ENCODE data around the gene AP1M1. TPM values are rescaled to one million over a fixed set of nuclear protein-coding genes. Genes with fewer than 3 reads are reported as not detected.
A peak's percentile ranks its signal among the peaks of the same experiment; 100 is the strongest.

The AP1M1 gene
- total and polyA plus RNA-seq, 9 donors: 33.2 to 56.0 (median 47.5) TPM

GRCh38 chr19:16229322-16229641, 31.6 kb downstream of the AP1M1 start:
- 90% methylated on average over 9 of the region's 9 CpGs for WGBS (ENCODE audit: insufficient coverage)
- H3K4me1 ChIP-seq (ENCODE audit: control insufficient read depth, insufficient read depth, low read length): no peaks in the 10 kb centered on the region
- H3K27me3 ChIP-seq (ENCODE audit: control insufficient read depth, insufficient read depth, low read length): no peaks in the 10 kb centered on the region
- DNase-seq: no peak
- no peak overlapping the region for H3K4me3 ChIP-seq (ENCODE audit: low read length)
- H3K9me3 ChIP-seq (replicated peaks; ENCODE audit: control insufficient read depth, low read depth, low read length): no peaks in the 10 kb centered on the region
- no peak overlapping the region for H3K27ac ChIP-seq (ENCODE audit: low read length)
- peaks cover 87% of the 10 kb centered on the region for H3K36me3 ChIP-seq (ENCODE audit: control insufficient read depth, insufficient read depth, low read length)

GRCh38 chr19:16232127-16232526, 34.4 kb downstream of the AP1M1 start:
- Histone ChIP-seq H3K4me3 (ENCODE audit: low read length) (no peak overlapping the region), H3K4me1 (ENCODE audit: control insufficient read depth, insufficient read depth, low read length) (no peaks in the 10 kb centered on the region), H3K27me3 (ENCODE audit: control insufficient read depth, insufficient read depth, low read length) (no peaks in the 10 kb centered on the region), H3K9me3 (replicated peaks; ENCODE audit: control insufficient read depth, low read depth, low read length) (no peaks in the 10 kb centered on the region), H3K36me3 (ENCODE audit: control insufficient read depth, insufficient read depth, low read length) (peaks cover 82% of the 10 kb centered on the region), H3K27ac (ENCODE audit: low read length) (no peak overlapping the region)
- no peak for DNase-seq
- WGBS (ENCODE audit: insufficient coverage): 95% methylated on average over 16 of the region's 16 CpGs

GRCh38 chr19:16232568-16232967, 34.9 kb downstream of the AP1M1 start:
- peaks cover 77% of the 10 kb centered on the region for H3K36me3 ChIP-seq (ENCODE audit: control insufficient read depth, insufficient read depth, low read length)
- no peak for DNase-seq
- 91% methylated on average over 13 of the region's 13 CpGs for WGBS (ENCODE audit: insufficient coverage)
- no peaks in the 10 kb centered on the region for H3K9me3 ChIP-seq (replicated peaks; ENCODE audit: control insufficient read depth, low read depth, low read length)
- no peak overlapping the region for H3K4me3 ChIP-seq (ENCODE audit: low read length)
- H3K4me1 ChIP-seq (ENCODE audit: control insufficient read depth, insufficient read depth, low read length): no peaks in the 10 kb centered on the region
- H3K27me3 ChIP-seq (ENCODE audit: control insufficient read depth, insufficient read depth, low read length): no peaks in the 10 kb centered on the region
- no peak overlapping the region for H3K27ac ChIP-seq (ENCODE audit: low read length)

GRCh38 chr19:16233081-16233776, 35.5 kb downstream of the AP1M1 start:
- Histone ChIP-seq H3K36me3 (ENCODE audit: control insufficient read depth, insufficient read depth, low read length) (peaks cover 71% of the 10 kb centered on the region), H3K27me3 (ENCODE audit: control insufficient read depth, insufficient read depth, low read length) (no peaks in the 10 kb centered on the region), H3K27ac (ENCODE audit: low read length) (no peak overlapping the region), H3K4me1 (ENCODE audit: control insufficient read depth, insufficient read depth, low read length) (no peaks in the 10 kb centered on the region), H3K9me3 (replicated peaks; ENCODE audit: control insufficient read depth, low read depth, low read length) (no peaks in the 10 kb centered on the region), H3K4me3 (ENCODE audit: low read length) (no peak overlapping the region)
- no peak for DNase-seq
- WGBS (ENCODE audit: insufficient coverage): 92% methylated on average over 16 of the region's 19 CpGs

- WGBS (ENCODE audit: insufficient coverage): 76% methylated on average over 14 of the region's 19 CpGs
- Histone ChIP-seq H3K4me1 (ENCODE audit: control insufficient read depth, insufficient read depth, low read length) (no peaks in the 10 kb centered on the region), H3K27ac (ENCODE audit: low read length) (no peak overlapping the region), H3K27me3 (ENCODE audit: control insufficient read depth, insufficient read depth, low read length) (no peaks in the 10 kb centered on the region), H3K4me3 (ENCODE audit: low read length) (no peak overlapping the region), H3K9me3 (replicated peaks; ENCODE audit: control insufficient read depth, low read depth, low read length) (no peaks in the 10 kb centered on the region), H3K36me3 (ENCODE audit: control insufficient read depth, insufficient read depth, low read length) (peaks cover 63% of the 10 kb centered on the region)
- DNase-seq: no peak
These were observed 36.3 kb downstream of the AP1M1 start for GRCh38 chr19:16233836-16234551.

GRCh38 chr19:16234552-16235445, 37.1 kb downstream of the AP1M1 start:
- WGBS (ENCODE audit: insufficient coverage): 88% methylated on average over 17 of the region's 41 CpGs
- H3K4me1 ChIP-seq (ENCODE audit: control insufficient read depth, insufficient read depth, low read length): no peaks in the 10 kb centered on the region
- H3K27me3 ChIP-seq (ENCODE audit: control insufficient read depth, insufficient read depth, low read length): no peaks in the 10 kb centered on the region
- H3K4me3 ChIP-seq (ENCODE audit: low read length): no peak overlapping the region
- no peak overlapping the region for H3K27ac ChIP-seq (ENCODE audit: low read length)
- peaks cover 55% of the 10 kb centered on the region for H3K36me3 ChIP-seq (ENCODE audit: control insufficient read depth, insufficient read depth, low read length)
- H3K9me3 ChIP-seq (replicated peaks; ENCODE audit: control insufficient read depth, low read depth, low read length): no peaks in the 10 kb centered on the region
- DNase-seq: no peak

GRCh38 chr19:16235811-16236652, 38.3 kb downstream of the AP1M1 start:
- Histone ChIP-seq H3K27ac (ENCODE audit: low read length) (no peak overlapping the region), H3K27me3 (ENCODE audit: control insufficient read depth, insufficient read depth, low read length) (no peaks in the 10 kb centered on the region), H3K4me1 (ENCODE audit: control insufficient read depth, insufficient read depth, low read length) (no peaks in the 10 kb centered on the region), H3K9me3 (replicated peaks; ENCODE audit: control insufficient read depth, low read depth, low read length) (no peaks in the 10 kb centered on the region), H3K36me3 (ENCODE audit: control insufficient read depth, insufficient read depth, low read length) (peaks cover 50% of the 10 kb centered on the region), H3K4me3 (ENCODE audit: low read length) (no peak overlapping the region)
- WGBS (ENCODE audit: insufficient coverage): 88% methylated on average over 15 of the region's 21 CpGs
- no peak for DNase-seq

- Histone ChIP-seq H3K4me1 (ENCODE audit: control insufficient read depth, insufficient read depth, low read length) (peaks cover 6% of the 10 kb centered on the region), H3K27ac (ENCODE audit: low read length) (no peak overlapping the region), H3K4me3 (ENCODE audit: low read length) (no peak overlapping the region), H3K9me3 (replicated peaks; ENCODE audit: control insufficient read depth, low read depth, low read length) (no peaks in the 10 kb centered on the region), H3K27me3 (ENCODE audit: control insufficient read depth, insufficient read depth, low read length) (no peaks in the 10 kb centered on the region), H3K36me3 (ENCODE audit: control insufficient read depth, insufficient read depth, low read length) (no peaks in the 10 kb centered on the region)
- WGBS (ENCODE audit: insufficient coverage): no CpG with 5 or more reads among the region's 2 CpGs
- DNase-seq: no peak
These were observed 46.4 kb downstream of the AP1M1 start for GRCh38 chr19:16244091-16244490.

GRCh38 chr19:16247353-16248182, 49.9 kb downstream of the AP1M1 start:
- no peak overlapping the region for H3K4me3 ChIP-seq (ENCODE audit: low read length)
- 40% methylated on average over 10 of the region's 18 CpGs for WGBS (ENCODE audit: insufficient coverage)
- no peak overlapping the region for H3K27ac ChIP-seq (ENCODE audit: low read length)
- H3K9me3 ChIP-seq (replicated peaks; ENCODE audit: control insufficient read depth, low read depth, low read length): no peaks in the 10 kb centered on the region
- no peaks in the 10 kb centered on the region for H3K27me3 ChIP-seq (ENCODE audit: control insufficient read depth, insufficient read depth, low read length)
- peaks cover 6% of the 10 kb centered on the region for H3K4me1 ChIP-seq (ENCODE audit: control insufficient read depth, insufficient read depth, low read length)
- no peaks in the 10 kb centered on the region for H3K36me3 ChIP-seq (ENCODE audit: control insufficient read depth, insufficient read depth, low read length)
- DNase-seq: peak; percentile 86
